WTC11 (cell line): ENCODE measurements around the gene SPIRE1. TPM values are rescaled to one million over a fixed set of nuclear protein-coding genes. Genes with fewer than 3 reads are reported as not detected.
"Not testable (repeated sequence)": the region's sequence is repeated elsewhere in the genome, so short reads cannot be mapped to it uniquely, and the experiment has no call there.

ENCODE experiments used
- ATAC-seq: fragments of 200-7000 bp; cut with Tn5 transposase; 2 replicates; pipeline ENCODE4 v1.10.0; 2021; ENCODE audit warnings: mild to moderate bottlenecking, moderate library complexity
- CTCF ChIA-PET: fragments of 300-600 bp; sonication (Branson Sonifier 250); formaldehyde crosslinking; loops from one replicate; lab custom pipeline; 2021; ENCODE audit warnings: antibody characterized with exemption; lab: Charles Lee
- POLR2A ChIA-PET: fragments of 350-600 bp; sonication (Branson Sonifier 250); formaldehyde crosslinking; loops from one replicate; lab custom pipeline; 2021; ENCODE audit warnings: antibody characterized with exemption; lab: Charles Lee
- DNase-seq: peaks from one replicate; pipeline ENCODE4 v3.0.0; 2021; ENCODE audit warnings: low spot score
- H3K27ac Mint-ChIP-seq: 2 replicates; pipeline ENCODE4 v1.8.0; 2021; ENCODE audit warnings: mixed read lengths
- H3K27me3 Mint-ChIP-seq: 2 replicates; pipeline ENCODE4 v1.8.0; 2021; ENCODE audit warnings: low read depth, mild to moderate bottlenecking, moderate library complexity, mixed read lengths
- H3K36me3 Mint-ChIP-seq: 2 replicates; pipeline ENCODE4 v1.8.0; 2021; ENCODE audit warnings: mixed read lengths
- H3K4me1 Mint-ChIP-seq: 2 replicates; pipeline ENCODE4 v1.8.0; 2022; ENCODE audit warnings: mixed read lengths
- H3K4me3 Mint-ChIP-seq: 2 replicates; pipeline ENCODE4 v1.8.0; 2021; ENCODE audit warnings: mild to moderate bottlenecking, moderate library complexity, mixed read lengths
- H3K9me3 Mint-ChIP-seq: 2 replicates; pipeline ENCODE4 v1.8.0; 2021; ENCODE audit warnings: mixed read lengths
- E2F4 ChIP-seq: sonication (generic); formaldehyde crosslinking; IDR thresholded peaks from 2 replicates; pipeline ENCODE4 v1.8.1; 2022; ENCODE audit warnings: low read depth, mild to moderate bottlenecking, moderate library complexity, missing genetic modification reagents, borderline replicate concordance
- ESRRA ChIP-seq: sonication (generic); formaldehyde crosslinking; IDR thresholded peaks from 2 replicates; pipeline ENCODE4 v1.8.1; 2022; ENCODE audit warnings: mild to moderate bottlenecking, missing genetic modification reagents, borderline replicate concordance
- FOXK1 ChIP-seq: sonication (generic); formaldehyde crosslinking; IDR thresholded peaks from 2 replicates; pipeline ENCODE4 v1.8.0; 2022; ENCODE audit warnings: mild to moderate bottlenecking, moderate library complexity, missing genetic modification reagents
- GTF2I ChIP-seq: fragments of 250-450 bp; sonication (Bioruptor Pico); conservative IDR thresholded peaks from 2 replicates; pipeline ENCODE4 v1.4.0; 2021; ENCODE audit warnings: mild to moderate bottlenecking
- HMGA2 ChIP-seq: fragments of 250-450 bp; sonication (Bioruptor Pico); IDR thresholded peaks from 2 replicates; pipeline ENCODE4 v1.4.0; 2021; ENCODE audit warnings: mild to moderate bottlenecking, moderate library complexity
- OVOL2 ChIP-seq: fragments of 250-450 bp; sonication (Bioruptor Pico); IDR thresholded peaks from 2 replicates; pipeline ENCODE4 v1.9.0; 2021; ENCODE audit warnings: mild to moderate bottlenecking, borderline replicate concordance
- SMAD3 ChIP-seq: sonication (generic); formaldehyde crosslinking; IDR thresholded peaks from 2 replicates; pipeline ENCODE4 v1.8.0; 2022; ENCODE audit warnings: missing genetic modification reagents, mild to moderate bottlenecking, borderline replicate concordance
- SMAD4 ChIP-seq: sonication (generic); formaldehyde crosslinking; IDR thresholded peaks from 2 replicates; pipeline ENCODE4 v1.8.0; 2022; ENCODE audit warnings: mild to moderate bottlenecking, missing genetic modification reagents
- SOX15 ChIP-seq: fragments of 250-450 bp; sonication (Bioruptor Pico); IDR thresholded peaks from 2 replicates; pipeline ENCODE4 v1.9.0; 2021; ENCODE audit warnings: mild to moderate bottlenecking
- TEAD1 ChIP-seq: sonication (generic); formaldehyde crosslinking; IDR thresholded peaks from 2 replicates; pipeline ENCODE4 v1.8.0; 2022; ENCODE audit warnings: mild to moderate bottlenecking, missing genetic modification reagents
- ZNF425 ChIP-seq: fragments of 250-450 bp; sonication (Bioruptor Pico); conservative IDR thresholded peaks from 2 replicates; pipeline ENCODE4 v1.9.0; 2021; ENCODE audit warnings: mild to moderate bottlenecking
- ZSCAN18 ChIP-seq: fragments of 250-450 bp; sonication (Bioruptor Pico); IDR thresholded peaks from 2 replicates; pipeline ENCODE4 v2.1.2; 2022; ENCODE audit warnings: mild to moderate bottlenecking, moderate library complexity
- total RNA-seq: library from RNA; stranded (reverse); gene quantifications from 3 replicates; pipeline ENCODE4 v1.2.3, GENCODE V29; 2021
- TF ChIP-seq, protein P1 (sequence below): sonication (generic); formaldehyde crosslinking; IDR thresholded peaks from 2 replicates; pipeline ENCODE4 v1.8.1; 2023; ENCODE audit warnings: mild to moderate bottlenecking, missing genetic modification reagents, borderline replicate concordance
- TF ChIP-seq, protein P2 (sequence below): sonication (generic); formaldehyde crosslinking; conservative IDR thresholded peaks from 2 replicates; pipeline ENCODE4 v1.8.1; 2022; ENCODE audit warnings: mild to moderate bottlenecking, missing genetic modification reagents

SPIRE1 gene
- total RNA-seq, 1 experiment from 2014 or later = 19.3 TPM

DNA sequence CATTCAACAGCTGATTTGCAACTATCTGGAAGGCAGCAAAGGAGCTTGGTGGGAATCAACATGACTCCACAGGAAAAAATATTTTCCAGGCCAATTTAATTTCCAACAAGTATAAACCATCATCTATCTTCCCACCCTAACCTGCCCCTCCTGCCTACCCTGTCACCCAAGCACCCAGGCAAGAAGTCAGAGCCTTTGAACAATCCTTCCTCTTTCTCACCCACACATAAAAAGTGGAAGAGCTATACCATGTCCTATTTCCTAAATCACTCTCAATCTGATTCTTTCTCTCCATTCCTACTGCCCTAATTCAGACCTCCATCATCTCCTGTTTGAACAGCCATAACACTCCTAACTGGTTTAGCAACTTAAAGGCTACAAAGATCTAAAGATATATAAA is 12.7 kb downstream of the SPIRE1 start (continued):
- TF ChIP-seq SMAD3 = no peak
- no peak for TF ChIP-seq E2F4 (CRISPR knock-in tag)
- TF ChIP-seq GTF2I (CRISPR knock-in tag) = no peak
- TF ChIP-seq OVOL2 (CRISPR knock-in tag) = no peak
- TF ChIP-seq TEAD1 = no peak
- no peak for TF ChIP-seq SOX15 (CRISPR knock-in tag)
- TF ChIP-seq SMAD4 (CRISPR knock-in tag) = no peak
- TF ChIP-seq FOXK1 (CRISPR knock-in tag) = no peak
- TF ChIP-seq, protein P1, sequence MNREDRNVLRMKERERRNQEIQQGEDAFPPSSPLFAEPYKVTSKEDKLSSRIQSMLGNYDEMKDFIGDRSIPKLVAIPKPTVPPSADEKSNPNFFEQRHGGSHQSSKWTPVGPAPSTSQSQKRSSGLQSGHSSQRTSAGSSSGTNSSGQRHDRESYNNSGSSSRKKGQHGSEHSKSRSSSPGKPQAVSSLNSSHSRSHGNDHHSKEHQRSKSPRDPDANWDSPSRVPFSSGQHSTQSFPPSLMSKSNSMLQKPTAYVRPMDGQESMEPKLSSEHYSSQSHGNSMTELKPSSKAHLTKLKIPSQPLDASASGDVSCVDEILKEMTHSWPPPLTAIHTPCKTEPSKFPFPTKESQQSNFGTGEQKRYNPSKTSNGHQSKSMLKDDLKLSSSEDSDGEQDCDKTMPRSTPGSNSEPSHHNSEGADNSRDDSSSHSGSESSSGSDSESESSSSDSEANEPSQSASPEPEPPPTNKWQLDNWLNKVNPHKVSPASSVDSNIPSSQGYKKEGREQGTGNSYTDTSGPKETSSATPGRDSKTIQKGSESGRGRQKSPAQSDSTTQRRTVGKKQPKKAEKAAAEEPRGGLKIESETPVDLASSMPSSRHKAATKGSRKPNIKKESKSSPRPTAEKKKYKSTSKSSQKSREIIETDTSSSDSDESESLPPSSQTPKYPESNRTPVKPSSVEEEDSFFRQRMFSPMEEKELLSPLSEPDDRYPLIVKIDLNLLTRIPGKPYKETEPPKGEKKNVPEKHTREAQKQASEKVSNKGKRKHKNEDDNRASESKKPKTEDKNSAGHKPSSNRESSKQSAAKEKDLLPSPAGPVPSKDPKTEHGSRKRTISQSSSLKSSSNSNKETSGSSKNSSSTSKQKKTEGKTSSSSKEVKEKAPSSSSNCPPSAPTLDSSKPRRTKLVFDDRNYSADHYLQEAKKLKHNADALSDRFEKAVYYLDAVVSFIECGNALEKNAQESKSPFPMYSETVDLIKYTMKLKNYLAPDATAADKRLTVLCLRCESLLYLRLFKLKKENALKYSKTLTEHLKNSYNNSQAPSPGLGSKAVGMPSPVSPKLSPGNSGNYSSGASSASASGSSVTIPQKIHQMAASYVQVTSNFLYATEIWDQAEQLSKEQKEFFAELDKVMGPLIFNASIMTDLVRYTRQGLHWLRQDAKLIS (CRISPR knock-in tag) = no peak
- TF ChIP-seq ZSCAN18 = no peak
- TF ChIP-seq ESRRA (CRISPR knock-in tag) = no peak
- no peak for TF ChIP-seq ZNF425

GRCh38 chr18:12643756-12644155 is 14.2 kb downstream of the SPIRE1 start:
- peaks cover 41% of the 10 kb centered on the region for H3K4me1 Mint-ChIP-seq
- H3K9me3 Mint-ChIP-seq, H3K36me3 Mint-ChIP-seq, DNase-seq, H3K4me3 Mint-ChIP-seq, POLR2A ChIA-PET, ATAC-seq, H3K27me3 Mint-ChIP-seq, H3K27ac Mint-ChIP-seq: not testable (repeated sequence)
- CTCF ChIA-PET = interaction anchor here (0.6 to 0.7 kb wide), 2 partner anchors 248 to 250 kb away, joined by 3 read pairs; no protein-coding TSS in a partner anchor

DNA sequence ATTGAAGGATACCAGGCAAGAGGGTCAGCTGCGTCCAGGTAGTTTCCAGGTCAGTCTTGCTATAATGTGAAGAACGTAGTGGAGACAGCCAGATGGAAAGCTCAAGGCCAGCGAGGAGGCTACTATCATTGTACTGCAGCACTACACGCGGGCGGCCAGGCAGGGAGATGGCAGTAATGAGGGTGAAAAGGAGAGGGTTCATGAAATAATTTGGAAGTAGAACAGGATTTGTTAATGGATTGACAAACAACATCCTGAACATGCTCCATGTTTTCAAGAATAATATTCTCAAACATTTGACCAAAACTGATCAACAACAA is 17.1 kb downstream of the SPIRE1 start:
- TF ChIP-seq ZSCAN18 = no peak
- no peak for TF ChIP-seq SOX15 (CRISPR knock-in tag)
- TF ChIP-seq, protein P2, sequence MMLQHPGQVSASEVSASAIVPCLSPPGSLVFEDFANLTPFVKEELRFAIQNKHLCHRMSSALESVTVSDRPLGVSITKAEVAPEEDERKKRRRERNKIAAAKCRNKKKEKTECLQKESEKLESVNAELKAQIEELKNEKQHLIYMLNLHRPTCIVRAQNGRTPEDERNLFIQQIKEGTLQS = no peak
- no peak for TF ChIP-seq HMGA2 (CRISPR knock-in tag)
- Mint-ChIP-seq H3K4me1 (peaks cover 23% of the 10 kb centered on the region), H3K27ac (no peak overlapping the region), H3K9me3 (no peaks in the 10 kb centered on the region), H3K36me3 (no peaks in the 10 kb centered on the region), H3K27me3 (no peaks in the 10 kb centered on the region), H3K4me3 (no peak overlapping the region)
- POLR2A ChIA-PET = no interaction called here
- CTCF ChIA-PET = interaction anchor here (0.8 kb wide), 1 partner anchor 101 kb away, joined by 3 read pairs; no protein-coding TSS in a partner anchor
- ATAC-seq (no peak), DNase-seq (no peak)
